GM20431 (cell line): ENCODE data around the gene TMEM130.

Experiments
- in situ Hi-C: fragments of 300-500 bp; cut with MseI, MboI; formaldehyde crosslinking; loops from one replicate; pipeline ENCODE4 v1.15.0; 2020; ENCODE audit warnings: low sequenced_read_pairs; ENCODE audit not compliant: unreplicated experiment

The TMEM130 gene, protein sequence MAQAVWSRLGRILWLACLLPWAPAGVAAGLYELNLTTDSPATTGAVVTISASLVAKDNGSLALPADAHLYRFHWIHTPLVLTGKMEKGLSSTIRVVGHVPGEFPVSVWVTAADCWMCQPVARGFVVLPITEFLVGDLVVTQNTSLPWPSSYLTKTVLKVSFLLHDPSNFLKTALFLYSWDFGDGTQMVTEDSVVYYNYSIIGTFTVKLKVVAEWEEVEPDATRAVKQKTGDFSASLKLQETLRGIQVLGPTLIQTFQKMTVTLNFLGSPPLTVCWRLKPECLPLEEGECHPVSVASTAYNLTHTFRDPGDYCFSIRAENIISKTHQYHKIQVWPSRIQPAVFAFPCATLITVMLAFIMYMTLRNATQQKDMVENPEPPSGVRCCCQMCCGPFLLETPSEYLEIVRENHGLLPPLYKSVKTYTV

DNA sequence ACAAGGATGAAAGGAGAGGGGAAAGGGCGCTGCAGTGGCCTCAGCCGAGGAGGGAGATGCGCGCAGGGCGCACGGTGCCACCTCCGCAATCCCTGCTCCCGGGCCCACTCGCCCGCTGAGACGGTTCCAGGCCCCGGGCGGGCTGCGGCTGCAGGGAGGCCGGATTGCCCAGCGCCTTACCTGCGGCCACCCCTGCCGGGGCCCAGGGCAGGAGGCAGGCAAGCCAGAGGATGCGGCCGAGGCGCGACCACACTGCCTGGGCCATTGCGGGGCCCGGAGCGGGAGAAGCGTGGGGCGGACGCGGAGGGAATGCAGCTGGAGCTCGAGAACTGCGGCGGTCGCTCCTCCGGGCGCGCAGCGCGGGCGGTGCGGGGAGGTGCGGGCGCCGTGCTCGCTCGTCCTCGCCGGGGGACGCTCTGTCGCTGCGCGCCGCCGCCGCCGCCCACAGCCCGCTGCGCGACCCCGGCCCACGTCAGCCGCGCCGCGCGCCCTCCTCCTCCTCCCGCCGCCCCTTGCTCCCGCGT is at the start of gene TMEM130:
TSS of gene TMEM130 (minus strand) at position 418 of the 524 bp plus-strand sequence. CDS start at position 265, 153 bp downstream.
- in situ Hi-C loops: no loop called here

DNA sequence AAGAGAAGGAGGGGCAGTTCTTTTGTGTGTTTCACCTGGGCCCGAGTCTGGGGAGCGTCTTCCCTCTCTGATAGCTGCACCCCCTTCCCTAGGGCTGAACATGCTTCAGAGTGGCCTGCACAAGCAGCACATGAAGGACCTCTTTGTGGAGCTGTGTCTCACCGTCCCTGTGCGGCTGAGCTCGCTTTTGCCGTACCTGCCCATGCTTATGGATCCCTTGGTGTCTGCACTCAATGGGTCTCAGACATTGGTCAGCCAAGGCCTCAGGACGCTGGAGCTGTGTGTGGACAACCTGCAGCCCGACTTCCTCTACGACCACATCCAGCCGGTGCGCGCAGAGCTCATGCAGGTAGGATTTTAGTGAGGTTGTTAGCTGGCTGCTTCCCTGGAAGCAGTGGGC is 47.5 kb upstream of the TMEM130 start:
- in situ Hi-C loops: no loop called here

DNA sequence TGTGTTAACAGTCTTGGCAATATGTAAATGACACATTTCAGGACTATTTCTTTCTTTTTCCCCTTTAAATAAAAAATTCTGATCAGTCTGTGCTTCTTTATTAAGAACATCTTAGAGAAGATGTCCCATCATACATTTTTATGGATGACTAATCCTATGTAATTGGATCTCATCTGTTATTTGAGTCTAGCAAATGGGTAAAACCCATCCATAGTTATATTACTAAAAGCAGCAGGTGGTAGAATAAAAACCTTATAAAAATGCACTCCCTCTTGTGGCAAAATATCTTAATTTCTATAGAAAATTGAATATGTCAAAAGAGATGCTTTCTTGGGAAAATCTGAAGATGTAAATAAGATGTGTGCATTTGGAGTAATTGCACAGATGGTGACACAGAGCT is 43.8 kb upstream of the TMEM130 start:
- in situ Hi-C loops: no loop called here

DNA sequence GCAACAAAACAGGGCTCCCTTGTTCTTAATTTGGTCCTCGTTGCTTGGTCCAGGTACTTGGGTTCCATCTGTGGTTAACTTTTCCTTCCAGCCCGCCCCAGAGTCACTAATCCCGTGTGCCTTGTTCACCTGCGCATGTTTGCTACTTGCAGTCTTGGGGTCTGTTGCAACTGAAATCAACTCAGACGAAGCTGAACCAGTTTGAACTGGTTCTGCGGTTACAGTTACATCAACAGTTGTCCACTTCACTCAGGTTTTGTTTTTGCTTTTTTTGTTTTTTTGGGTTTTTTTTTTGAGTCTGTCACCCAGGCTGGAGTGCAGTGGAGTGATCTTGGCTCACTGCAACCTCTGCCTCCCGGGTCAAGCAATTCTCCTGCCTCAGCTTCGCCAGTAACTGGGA is 43.2 kb upstream of the TMEM130 start:
- in situ Hi-C loops: no loop called here

DNA sequence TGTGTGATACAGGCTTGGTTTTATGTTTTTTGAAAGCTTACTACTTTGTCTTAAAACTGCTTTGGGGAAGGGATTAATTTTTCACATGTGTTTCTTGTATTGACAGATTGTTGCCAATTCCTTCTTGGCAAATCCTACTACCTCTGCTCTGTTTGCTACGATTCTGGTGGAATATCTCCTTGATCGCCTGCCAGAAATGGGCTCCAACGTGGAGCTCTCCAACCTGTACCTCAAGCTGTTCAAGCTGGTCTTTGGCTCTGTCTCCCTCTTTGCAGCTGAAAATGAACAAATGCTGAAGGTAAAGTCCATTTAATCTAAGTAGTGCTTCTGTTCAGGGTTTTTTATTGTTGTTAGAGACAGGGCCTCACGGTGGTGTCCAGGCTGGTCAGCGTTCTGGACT is 42.1 kb upstream of the TMEM130 start:
- in situ Hi-C loops: no loop called here

DNA sequence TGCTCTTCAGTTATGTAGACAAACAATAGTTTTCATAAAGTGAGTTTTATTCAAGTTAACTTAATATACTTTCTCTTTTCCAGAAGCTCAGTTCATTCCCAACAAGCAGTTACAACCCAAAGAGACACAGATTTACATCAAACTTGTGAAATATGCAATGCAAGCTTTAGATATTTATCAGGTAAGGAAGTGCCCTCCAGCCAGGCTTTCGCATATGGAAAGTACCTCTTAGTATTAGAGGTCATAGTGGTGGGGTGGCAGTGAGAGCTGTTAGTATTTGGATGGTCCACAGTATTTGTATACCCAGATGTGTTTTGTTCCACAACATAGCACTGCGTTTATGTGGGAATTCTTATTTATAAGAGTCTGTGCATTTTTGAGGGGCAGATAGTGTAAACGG is 40.6 kb upstream of the TMEM130 start:
- in situ Hi-C loops: no loop called here

DNA sequence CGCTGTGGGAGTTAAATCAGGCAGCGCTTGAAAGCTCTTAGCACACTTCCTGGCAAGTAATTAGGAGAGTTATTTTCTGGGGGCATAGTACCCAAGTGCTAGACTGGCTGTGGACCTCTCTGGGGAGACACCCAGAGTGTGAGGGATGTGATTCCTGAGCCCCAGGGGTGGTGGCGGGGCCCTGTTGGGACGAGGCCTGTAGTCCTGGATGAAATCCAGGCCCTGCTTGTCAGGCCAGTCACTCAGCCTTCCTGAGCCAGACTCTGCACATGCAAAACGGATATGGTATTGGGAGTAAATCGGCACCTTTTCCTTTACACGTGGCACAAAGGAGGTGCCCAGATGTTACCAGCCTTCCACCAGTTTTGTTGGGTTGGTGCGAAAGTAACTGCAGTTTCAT is 39.7 kb upstream of the TMEM130 start:
- in situ Hi-C loops: no loop called here

DNA sequence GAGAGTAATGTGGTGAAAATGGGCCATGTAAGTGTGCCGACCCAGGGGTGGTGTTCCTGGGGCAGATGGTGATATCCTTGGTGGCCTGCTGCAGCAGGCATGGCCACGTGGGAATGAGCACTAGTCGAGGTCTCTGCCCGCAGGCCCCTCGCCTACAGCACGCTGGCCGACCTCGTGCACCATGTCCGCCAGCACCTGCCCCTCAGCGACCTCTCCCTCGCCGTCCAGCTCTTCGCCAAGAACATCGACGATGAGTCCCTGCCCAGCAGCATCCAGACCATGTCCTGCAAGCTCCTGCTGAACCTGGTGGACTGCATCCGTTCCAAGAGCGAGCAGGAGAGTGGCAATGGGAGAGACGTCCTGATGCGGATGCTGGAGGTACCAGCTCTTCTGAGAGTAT is 38.8 kb upstream of the TMEM130 start:
- in situ Hi-C loops: no loop called here

DNA sequence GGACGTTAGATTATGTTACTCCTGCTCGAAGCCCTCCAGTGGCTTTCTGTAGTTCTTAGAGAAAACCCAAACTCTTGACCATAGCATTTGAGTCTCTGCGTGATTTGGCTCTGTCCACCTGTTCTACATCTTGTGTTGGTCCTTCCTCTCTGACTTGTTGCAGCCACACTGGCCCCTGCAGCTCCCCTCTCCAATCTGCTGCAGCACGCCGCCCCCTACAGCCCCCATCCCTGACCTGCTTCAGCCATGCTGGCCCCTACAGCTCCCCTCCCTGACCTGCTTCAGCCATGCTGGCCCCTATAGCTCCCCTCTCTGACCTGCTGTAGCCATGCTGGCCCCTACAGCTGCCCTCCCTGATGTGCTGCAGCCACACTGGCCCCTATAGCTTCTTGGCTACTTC is 37.8 kb upstream of the TMEM130 start:
- in situ Hi-C loops: no loop called here

DNA sequence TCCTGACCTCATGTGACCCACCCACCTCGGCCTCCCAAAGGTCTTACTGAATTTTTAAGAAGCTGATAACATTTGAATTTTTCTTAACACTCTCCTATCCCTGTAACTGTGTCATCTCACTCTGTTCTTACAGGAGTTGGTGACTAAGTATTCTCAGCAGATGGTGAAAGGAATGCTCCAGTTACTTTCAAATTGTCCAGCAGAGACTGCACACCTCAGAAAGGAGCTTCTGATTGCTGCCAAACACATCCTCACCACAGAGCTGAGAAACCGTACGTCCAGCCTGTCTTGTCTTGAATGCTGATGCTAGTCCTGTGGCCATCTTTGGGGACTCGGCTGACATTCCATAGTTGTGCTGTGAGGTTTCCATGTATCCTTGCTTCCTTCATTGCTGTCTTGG is 33.4 kb upstream of the TMEM130 start:
- in situ Hi-C loops: no loop called here

DNA sequence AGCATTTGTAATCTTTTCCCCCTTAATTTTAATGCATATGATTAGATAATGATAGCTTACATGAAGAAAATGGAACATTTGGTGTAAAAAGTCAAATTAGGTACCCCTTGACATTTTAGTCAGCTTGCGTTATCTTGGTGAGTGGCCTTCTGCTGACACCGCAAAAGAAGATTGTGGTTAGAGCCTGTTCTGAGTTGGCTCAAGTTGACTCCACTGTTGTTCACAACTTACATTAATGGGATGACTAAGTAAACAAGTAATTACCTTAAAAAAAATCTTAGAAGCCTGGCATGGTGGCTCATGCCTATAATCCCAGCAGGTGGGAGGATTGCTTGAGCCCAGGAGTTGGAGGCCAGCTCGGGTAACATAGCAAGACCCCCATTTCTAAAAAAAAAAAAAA is 32.7 kb upstream of the TMEM130 start:
- in situ Hi-C loops: no loop called here

DNA sequence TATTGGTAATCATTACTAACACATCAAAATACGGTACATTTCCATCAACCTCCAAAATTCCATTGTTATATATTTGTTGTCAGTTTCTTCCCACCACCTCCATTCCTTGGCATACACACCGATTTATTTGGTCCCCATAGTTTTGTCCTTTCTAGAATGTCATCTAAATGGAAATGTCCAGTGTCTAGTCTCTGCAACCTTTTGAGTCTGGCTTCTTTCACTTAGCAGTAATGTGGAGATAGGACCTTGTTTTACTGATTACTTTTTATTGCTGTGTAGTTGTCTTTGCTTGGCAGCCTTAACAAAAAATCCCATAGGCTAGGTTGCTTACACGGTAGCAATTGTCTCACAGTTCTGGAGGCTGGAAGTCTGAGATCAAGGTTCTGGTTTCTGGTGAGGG is 31.0 kb upstream of the TMEM130 start:
- in situ Hi-C loops: no loop called here

DNA sequence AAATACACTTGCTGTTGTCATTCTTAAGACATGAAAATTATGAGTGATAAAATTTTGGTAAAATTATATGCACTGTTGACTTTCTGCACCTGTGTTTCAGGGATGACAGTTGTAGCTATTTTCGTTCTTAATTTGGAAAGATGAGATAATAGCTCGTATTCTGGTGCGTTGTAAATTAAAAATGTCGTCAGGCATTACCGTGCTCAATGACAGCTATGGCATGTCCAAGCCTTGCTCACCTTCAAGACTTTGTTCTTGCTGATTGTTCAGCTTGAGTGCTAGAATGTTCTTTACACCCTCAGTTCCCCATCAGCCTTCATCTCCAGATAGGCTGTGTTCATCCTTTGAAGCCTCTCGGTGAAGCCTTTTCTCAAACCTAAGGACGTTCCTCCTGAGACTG is 30.0 kb upstream of the TMEM130 start:
- in situ Hi-C loops: no loop called here

DNA sequence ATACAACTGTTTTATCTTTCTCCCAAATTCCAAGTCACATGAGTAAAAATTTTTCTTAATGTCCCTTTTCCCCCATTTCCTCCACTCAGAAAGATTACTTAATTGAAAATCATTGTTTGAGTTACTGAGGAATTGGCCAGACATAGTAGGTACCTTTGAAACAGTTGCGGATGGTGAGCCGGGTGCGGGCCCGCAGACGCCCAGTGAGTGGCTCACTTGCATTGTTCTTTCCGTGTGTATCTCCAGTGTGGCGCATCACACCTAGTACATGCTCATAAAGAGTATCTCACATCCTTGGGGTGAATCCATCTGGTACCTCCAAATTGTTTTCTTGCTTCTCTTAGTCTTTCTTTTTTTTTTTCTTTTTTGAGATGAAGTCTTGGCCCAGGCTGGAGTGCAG is 22.8 kb upstream of the TMEM130 start:
- in situ Hi-C loops: no loop called here

DNA sequence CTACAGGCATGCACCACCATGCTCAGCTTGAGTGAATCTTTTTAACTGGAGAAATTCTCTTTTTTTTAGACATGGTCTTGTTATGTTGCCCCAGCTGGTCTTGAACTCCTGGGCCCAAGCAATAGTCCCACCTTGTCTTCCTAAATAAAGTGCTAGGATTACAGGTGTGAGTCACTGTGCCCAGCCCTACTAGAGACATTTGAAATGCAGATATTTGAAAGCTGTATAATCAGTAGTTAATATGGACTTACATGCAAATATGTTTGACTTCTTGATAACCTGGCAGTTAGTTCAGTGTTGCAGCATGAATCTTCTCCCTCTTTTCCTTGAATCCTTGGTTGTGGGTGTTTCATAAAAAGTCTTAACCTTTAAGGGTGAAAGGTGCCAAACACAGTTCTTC is 17.2 kb upstream of the TMEM130 start:
- in situ Hi-C loops: no loop called here

DNA sequence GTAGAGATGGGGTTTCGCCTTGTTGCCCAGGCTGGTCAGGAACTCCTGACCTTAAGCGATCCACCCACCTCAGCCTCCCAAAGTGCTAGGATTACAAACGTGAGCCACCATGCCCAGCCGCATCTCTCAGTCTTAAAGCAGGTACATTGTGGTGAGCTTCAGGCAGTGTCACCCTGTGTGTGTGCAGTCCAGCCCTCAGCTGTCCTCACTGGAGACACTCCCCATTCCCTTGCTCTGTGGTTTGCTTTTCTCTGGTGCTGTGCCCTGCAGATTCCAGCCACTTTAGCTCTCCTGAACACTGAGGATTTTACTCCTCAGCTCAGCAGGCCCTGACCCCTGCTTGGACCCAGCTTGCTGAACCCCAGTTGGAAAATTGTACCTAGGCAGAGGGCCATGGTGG is 14.6 kb upstream of the TMEM130 start:
- in situ Hi-C loops: no loop called here

DNA sequence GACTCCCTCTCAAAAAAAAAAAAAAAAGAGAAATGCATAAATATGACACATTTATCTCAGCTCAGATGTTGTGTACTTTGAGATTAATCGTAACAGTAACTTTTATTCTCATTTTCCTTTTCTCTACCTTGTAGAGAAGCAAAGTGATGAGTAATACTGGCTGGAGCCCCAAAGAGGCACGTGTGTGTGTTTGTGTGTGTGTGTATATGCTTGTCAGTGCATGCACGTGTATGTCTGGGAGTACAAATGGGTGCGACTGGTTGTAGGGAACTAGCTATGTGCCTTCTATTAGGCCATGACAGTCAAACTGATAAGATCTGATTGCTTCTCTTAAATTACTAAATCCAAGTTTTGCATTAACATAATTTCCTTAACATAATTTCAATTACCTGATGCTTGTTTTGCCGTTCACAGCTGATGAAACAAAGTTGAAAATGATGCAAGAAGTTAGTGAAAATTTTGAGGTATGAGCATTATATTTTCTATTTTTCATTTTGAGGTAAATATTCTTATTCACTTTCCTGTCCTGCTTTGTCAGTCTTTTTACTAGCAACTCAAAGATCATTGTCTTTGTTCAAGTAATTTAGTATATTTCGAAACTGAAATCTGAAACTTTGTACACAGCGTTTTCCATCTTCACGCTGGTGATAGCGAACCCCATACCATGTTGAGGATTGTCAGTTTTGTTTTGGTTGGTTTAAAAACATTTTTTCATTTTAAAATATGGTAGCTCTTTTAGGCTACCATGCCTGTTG is 11.9 kb upstream of the TMEM130 start:
- in situ Hi-C loops: no loop called here

DNA sequence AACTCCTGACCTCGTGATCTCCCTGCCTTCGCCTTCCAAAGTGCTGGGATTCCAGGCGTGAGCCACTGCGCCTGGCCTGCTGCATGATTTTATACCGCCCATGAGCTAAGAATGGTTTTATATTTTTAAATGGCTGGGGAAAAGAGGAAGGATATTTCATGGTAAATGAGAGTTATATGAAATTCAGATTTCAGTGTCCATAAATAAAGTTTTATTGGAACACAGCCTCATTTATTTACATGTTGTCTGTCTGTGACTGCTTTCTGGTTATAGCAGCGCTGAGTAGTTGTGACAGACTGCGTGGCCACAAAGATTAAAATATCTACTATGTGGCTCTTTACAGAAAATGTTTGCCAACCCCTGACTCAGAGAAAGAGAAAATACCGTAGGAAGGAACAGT is 10.7 kb upstream of the TMEM130 start:
- in situ Hi-C loops: no loop called here

DNA sequence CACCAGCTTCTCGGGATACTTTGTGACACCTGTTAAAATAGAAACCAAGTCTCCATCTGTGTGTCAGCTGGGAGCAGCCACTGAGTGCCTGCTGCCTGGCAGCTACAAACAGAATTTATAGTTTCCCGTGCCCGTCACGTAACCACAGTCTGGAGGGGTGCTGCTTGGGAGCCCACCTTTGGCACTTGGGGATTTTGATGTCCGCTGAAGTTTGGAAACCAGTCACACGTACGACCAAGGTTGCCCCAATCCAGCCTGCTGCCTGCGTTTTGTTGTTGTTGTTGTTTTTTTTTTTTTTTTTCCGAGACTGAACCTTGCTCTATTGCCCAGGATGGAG is 10.1 kb upstream of the TMEM130 start:
- in situ Hi-C loops: no loop called here

DNA sequence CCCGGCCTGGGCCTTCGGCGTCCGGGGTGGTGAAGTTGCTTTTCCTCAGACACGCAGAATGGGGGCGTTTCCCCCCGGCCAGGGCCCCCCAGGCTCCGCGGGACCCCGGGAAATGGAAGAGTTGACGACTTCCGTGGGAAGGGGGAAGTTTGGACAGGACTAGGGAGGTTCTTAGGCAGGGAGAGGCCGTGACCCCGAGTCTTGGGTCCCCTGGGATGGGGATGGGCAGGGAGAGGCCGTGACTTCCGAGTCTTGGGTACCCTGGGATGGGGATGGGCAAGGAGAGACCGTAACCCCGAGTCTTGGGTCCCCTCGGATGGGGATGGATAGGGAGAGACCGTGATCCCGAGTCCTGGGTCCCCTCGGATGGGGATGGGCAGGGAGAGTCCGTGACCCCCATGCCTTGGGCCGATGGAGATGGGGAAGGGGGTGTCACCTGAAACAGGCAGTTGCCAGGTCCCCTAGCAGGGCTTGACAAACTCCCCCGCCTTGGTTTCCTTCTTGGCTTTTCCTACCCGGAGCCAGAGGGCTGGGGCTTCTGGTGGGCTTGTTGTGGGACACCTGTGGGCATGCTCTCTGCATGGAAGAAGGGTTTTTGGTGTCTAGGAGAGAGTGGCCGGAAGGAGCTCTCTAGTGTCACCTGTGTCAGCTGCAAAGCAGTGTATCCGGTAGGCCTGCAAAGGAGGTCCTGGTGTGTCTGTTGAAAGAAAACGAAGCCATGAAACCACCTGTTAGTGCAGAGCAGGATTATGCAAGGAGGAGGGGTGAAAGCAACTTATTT is 9.6 kb upstream of the TMEM130 start:
- in situ Hi-C loops: no loop called here
